GM12878 (cell line): ENCODE measurements around the gene DHRS4. TPM values are rescaled to one million over a fixed set of nuclear protein-coding genes. Genes with fewer than 3 reads are reported as not detected.

Experiments
- ATAC-seq: fragments of 200-7000 bp; cut with Tn5 transposase; 3 replicates; pipeline ENCODE4 v1.9.1; 2020; ENCODE audit warnings: mild to moderate bottlenecking, moderate library complexity
- BruUV-seq: library from RNA; stranded (reverse); fragments of 400-500 nt; replicated peaks from 2 replicates; lab custom pipeline; 2021; lab: Mats Ljungman, UMichigan
- CTCF ChIA-PET: fragments of 300-600 bp; sonication (Branson Sonifier 250); formaldehyde crosslinking; extraction: SDS; loops from one replicate; lab custom pipeline; 2021; ENCODE audit warnings: inconsistent platforms; lab: Yijun Ruan, JAX
- POLR2A ChIA-PET: fragments of 350-600 bp; formaldehyde crosslinking; extraction: SDS; loops from one replicate; lab custom pipeline; 2021; ENCODE audit warnings: inconsistent platforms; lab: Charles Lee
- RAD21 ChIA-PET: fragments of 300-600 bp; sonication (Branson Sonifier 250); formaldehyde crosslinking; loops from one replicate; lab custom pipeline; 2023; ENCODE audit warnings: antibody characterized with exemption; ENCODE audit not compliant: unreplicated experiment; lab: Charles Lee
- SMC1A ChIA-PET: fragments of 300-600 bp; sonication (Branson Sonifier 250); formaldehyde crosslinking; loops from one replicate; lab custom pipeline; 2023; ENCODE audit not compliant: unreplicated experiment, uncharacterized antibody; lab: Charles Lee
- DNase-seq: peaks from one replicate; pipeline ENCODE4 v3.0.0-alpha.2; 2011; ENCODE audit warnings: low read depth, low spot score
- FAIRE-seq: peaks from 3 replicates; lab custom pipeline; 2011; peaks lifted over from hg19 to GRCh38; lab: Jason Lieb, UNC
- H2AFZ ChIP-seq: 2 replicates; pipeline ENCODE4 v1.6.0; 2011; ENCODE audit warnings: low read depth, low read length, control low read depth; ENCODE audit not compliant: control insufficient read depth
- H3K27ac ChIP-seq: 2 replicates; pipeline ENCODE4 v1.5.1; 2011; ENCODE audit warnings: control low read depth; ENCODE audit not compliant: control insufficient read depth, insufficient read depth
- H3K27me3 ChIP-seq, 2 experiments: replicated peaks in 1 of 2; 2 replicates each; pipeline versions ENCODE4 v1.6.0 to v1.6.1; 2011; ENCODE audit warnings: low read length in 1 of 2; ENCODE audit not compliant: control insufficient read depth in 2 of 2, insufficient read depth in 2 of 2
- H3K36me3 ChIP-seq, 2 experiments: 2 replicates each; pipeline ENCODE4 v1.5.1; 2011; ENCODE audit warnings: low read length in 1 of 2; ENCODE audit not compliant: control insufficient read depth in 2 of 2, insufficient read depth in 2 of 2
- H3K4me1 ChIP-seq: 2 replicates; pipeline ENCODE4 v1.6.1; 2011; ENCODE audit warnings: mild to moderate bottlenecking, low read length, moderate library complexity, mixed read lengths; ENCODE audit not compliant: control insufficient read depth, insufficient read depth
- H3K4me2 ChIP-seq: 2 replicates; pipeline ENCODE4 v1.6.0; 2011; ENCODE audit warnings: control low read depth; ENCODE audit not compliant: control insufficient read depth, insufficient read depth
- H3K4me3 ChIP-seq: fragments of 200-600 bp; sonication (generic); 2 replicates; pipeline ENCODE4 v1.5.1; 2016
- H3K79me2 ChIP-seq: 2 replicates; pipeline ENCODE4 v1.6.0; 2011; ENCODE audit warnings: low read length; ENCODE audit not compliant: control insufficient read depth, insufficient read depth
- H3K9ac ChIP-seq: 2 replicates; pipeline ENCODE4 v1.8.0; 2011; ENCODE audit warnings: low read length, control low read depth, mixed read lengths; ENCODE audit not compliant: control insufficient read depth, insufficient read depth
- H3K9me3 ChIP-seq: replicated peaks from 3 replicates; pipeline ENCODE4 v1.5.1; 2011; ENCODE audit warnings: mild to moderate bottlenecking, low read length; ENCODE audit not compliant: control insufficient read depth, insufficient read depth
- H4K20me1 ChIP-seq: 2 replicates; pipeline ENCODE4 v1.6.0; 2011; ENCODE audit not compliant: control insufficient read depth, insufficient read depth
- BACH1 ChIP-seq: fragments of 450-650 bp; IDR thresholded peaks from 2 replicates; pipeline ENCODE4 v1.6.1; 2017; ENCODE audit warnings: mild to moderate bottlenecking, borderline replicate concordance
- CBFB ChIP-seq: IDR thresholded peaks from 2 replicates; pipeline ENCODE4 v1.6.1; 2016; ENCODE audit warnings: antibody characterized with exemption, low read depth
- CREM ChIP-seq: IDR thresholded peaks from 2 replicates; pipeline ENCODE4 v1.6.1; 2014; ENCODE audit warnings: antibody characterized with exemption, low read depth
- HDAC2 ChIP-seq: fragments of 200-600 bp; sonication (generic); IDR thresholded peaks from 2 replicates; pipeline ENCODE4 v1.6.1; 2017
- KAT2A ChIP-seq: conservative IDR thresholded peaks from 2 replicates; pipeline ENCODE4 v1.6.1; 2011; ENCODE audit warnings: low read depth, low read length; ENCODE audit not compliant: control insufficient read depth
- POLR2A ChIP-seq: IDR thresholded peaks from 2 replicates; pipeline ENCODE4 v1.6.1; 2011; ENCODE audit warnings: low read depth, mild to moderate bottlenecking, low read length
- RELB ChIP-seq: fragments of 450-650 bp; IDR thresholded peaks from 2 replicates; pipeline ENCODE4 v1.6.1; 2017; ENCODE audit warnings: low read depth, mild to moderate bottlenecking, moderate library complexity
- RFX5 ChIP-seq: IDR thresholded peaks from 2 replicates; pipeline ENCODE4 v1.6.1; 2011; ENCODE audit warnings: low read depth, low read length, improper control_type of control experiment
- SMAD5 ChIP-seq: IDR thresholded peaks from 2 replicates; pipeline ENCODE4 v1.6.1; 2016; ENCODE audit warnings: antibody characterized with exemption, low read depth
- SUPT20H ChIP-seq: IDR thresholded peaks from 2 replicates; pipeline ENCODE4 v1.6.1; 2011; ENCODE audit warnings: low read depth, mild to moderate bottlenecking, low read length, moderate library complexity, borderline replicate concordance; ENCODE audit not compliant: control insufficient read depth
- TCF7 ChIP-seq: IDR thresholded peaks from 2 replicates; pipeline ENCODE4 v1.6.1; 2014; ENCODE audit warnings: antibody characterized with exemption, borderline replicate concordance
- YBX1 ChIP-seq: fragments of 450-650 bp; IDR thresholded peaks from 2 replicates; pipeline ENCODE4 v1.6.1; 2016; ENCODE audit warnings: antibody characterized with exemption
- ZNF207 ChIP-seq: fragments of 450-650 bp; IDR thresholded peaks from 2 replicates; pipeline ENCODE4 v1.6.1; 2014; ENCODE audit warnings: antibody characterized with exemption, mild to moderate bottlenecking, borderline replicate concordance
- WGBS: methylation state at CpG from one replicate; pipeline ENCODE4 v1.1.6; 2016; ENCODE audit warnings: low lambda C conversion rate; ENCODE audit not compliant: insufficient replicate concordance, insufficient coverage; ENCODE audit errors: missing lambda C conversion rate; 5-methylcytosine and 5-hydroxymethylcytosine counted together
- in situ Hi-C: fragments of 300-500 bp; cut with MboI; formaldehyde crosslinking; loops from 9 replicates; pipeline ENCODE4 v1.14.3; 2018; ENCODE audit warnings: mixed read lengths
- intact Hi-C: fragments of 100-400 bp; cut with micrococcal nuclease; formaldehyde crosslinking; loops from one replicate; pipeline ENCODE4 v1.14.2; 2022; ENCODE audit not compliant: unreplicated experiment
- polyA plus RNA-seq, 11 experiments: library from polyadenylated mRNA; depleted of rRNA in 4 of 11; unstranded in 6 of 11; stranded (reverse) in 5 of 11; fragments of >200 nt; fragmentation: Nextera tagmentation in 4 of 11; fragmentation: Illumina TruSeq in 1 of 11; extraction: Ambion mirVana in 4 of 11; extraction: Trizol in 1 of 11; gene quantifications; 1 replicate in 1 of 11; 2 replicates in 10 of 11; pipeline versions ENCODE4 v1.2.1 to v1.2.3, GENCODE V29; 2011 to 2016; ENCODE audit warnings: inconsistent platforms in 2 of 11, missing spikeins in 2 of 11, low read depth in 1 of 11
- total RNA-seq, 4 experiments: library from RNA; depleted of rRNA in 3 of 4; stranded (reverse); fragments of >200 nt in 3 of 4; fragmentation: Illumina TruSeq in 1 of 4; extraction: Trizol in 1 of 4; gene quantifications; 2 replicates each; pipeline versions ENCODE4 v1.2.1 to v1.2.3, GENCODE V29; 2013 to 2021
- TF ChIP-seq, protein P1 (sequence below): IDR thresholded peaks from 2 replicates; pipeline ENCODE4 v1.6.1; 2011; ENCODE audit warnings: mild to moderate bottlenecking, low read depth, low read length, moderate library complexity; ENCODE audit not compliant: insufficient replicate concordance
- TF ChIP-seq, protein P2 (sequence below): IDR thresholded peaks from 2 replicates; pipeline ENCODE4 v1.6.1; 2011; ENCODE audit warnings: borderline replicate concordance, low read depth, mild to moderate bottlenecking, moderate library complexity, mixed read lengths, low read length; ENCODE audit not compliant: insufficient read depth; ENCODE audit errors: extremely low read length

The DHRS4 gene
- total and polyA plus RNA-seq, 10 of the 15 experiments (the other 5 are each of a cell fraction or from before 2014, with no cell fraction given), result 2.4 to 38.1 (median 22.2) TPM

- ChIA-PET POLR2A (no interaction called here), RAD21 (interaction anchor here (0.8 to 2.4 kb wide), 8 partner anchors 20 to 343 kb away, joined by 3 to 43 read pairs (median 4); no protein-coding TSS in a partner anchor), CTCF (interaction anchor here (0.7 to 5.3 kb wide), 21 partner anchors 12 to 432 kb away, joined by 3 to 58 read pairs (median 4); no protein-coding TSS in a partner anchor)
- Histone ChIP-seq H3K9ac (no peak overlapping the region), H3K9me3 (no peaks in the 10 kb centered on the region), H3K79me2 (no peaks in the 10 kb centered on the region), H3K4me2 (no peak overlapping the region), H2AFZ (no peak overlapping the region), H4K20me1 (no peaks in the 10 kb centered on the region), H3K4me1 (no peaks in the 10 kb centered on the region), H3K4me3 (no peak overlapping the region), H3K27me3 (peaks cover 0 to 2% of the 10 kb centered on the region in 2 experiments; a peak in 2 of 4 replicates), H3K36me3 (no peaks in the 10 kb centered on the region)
- in situ Hi-C loops, result loop anchor here (10.0 kb wide), 1 partner anchor 186 kb away; no protein-coding TSS in a partner anchor
- BruUV-seq, result no TSS peak
- intact Hi-C loops, result loop anchor here (1.0 kb wide), 2 partner anchors 184 to 322 kb away; no protein-coding TSS in a partner anchor
- 60% methylated on average over 3 of the region's 3 CpGs for WGBS
- DNase-seq (no peak), ATAC-seq (no peak)
- no peak for TF ChIP-seq BACH1
- TF ChIP-seq RFX5, result no peak
- TF ChIP-seq CBFB, result no peak
- no peak for TF ChIP-seq HDAC2
- no peak for TF ChIP-seq SUPT20H
- no peak for TF ChIP-seq ZNF207
- TF ChIP-seq, all 136 proteins: peak for 0
- SMC1A ChIA-PET, result interaction anchor here (0.6 to 3.3 kb wide), 11 partner anchors 16 to 432 kb away, joined by 3 to 23 read pairs (median 4); no protein-coding TSS in a partner anchor
- no peak overlapping the region for H3K27ac ChIP-seq
- FAIRE-seq, result no peak
Observed at GRCh38 chr14:23910876-23911210, 42.7 kb upstream of the DHRS4 start.

GRCh38 chr14:23915559-23915958 lies 38.0 kb upstream of the DHRS4 start:
- Histone ChIP-seq H4K20me1 (no peaks in the 10 kb centered on the region), H3K4me2 (no peak overlapping the region), H3K27ac (no peak overlapping the region), H3K9ac (no peak overlapping the region), H3K36me3 (no peaks in the 10 kb centered on the region), H3K4me1 (no peaks in the 10 kb centered on the region), H3K27me3 (no peaks in the 10 kb centered on the region), H3K79me2 (no peaks in the 10 kb centered on the region), H3K9me3 (no peaks in the 10 kb centered on the region; the same call in 2 of the 3 replicates), H2AFZ (no peak overlapping the region), H3K4me3 (no peak overlapping the region)
- ChIA-PET POLR2A (no interaction called here), CTCF (interaction anchor here (0.9 to 1.3 kb wide), 4 partner anchors 15 to 326 kb away, joined by 3 to 6 read pairs (median 4); no protein-coding TSS in a partner anchor), RAD21 (no interaction called here), SMC1A (interaction anchor here (1.6 kb wide), 1 partner anchor 327 kb away, joined by 3 read pairs; no protein-coding TSS in a partner anchor)
- 36% methylated on average over 4 of the region's 4 CpGs for WGBS
- DNase-seq (no peak), FAIRE-seq (no peak), ATAC-seq (no peak)
- in situ Hi-C loops (loop anchor here (10.0 kb wide), 1 partner anchor 191 kb away; no protein-coding TSS in a partner anchor), intact Hi-C loops (no loop called here)
- BruUV-seq, result no TSS peak
- TF ChIP-seq, protein P1, sequence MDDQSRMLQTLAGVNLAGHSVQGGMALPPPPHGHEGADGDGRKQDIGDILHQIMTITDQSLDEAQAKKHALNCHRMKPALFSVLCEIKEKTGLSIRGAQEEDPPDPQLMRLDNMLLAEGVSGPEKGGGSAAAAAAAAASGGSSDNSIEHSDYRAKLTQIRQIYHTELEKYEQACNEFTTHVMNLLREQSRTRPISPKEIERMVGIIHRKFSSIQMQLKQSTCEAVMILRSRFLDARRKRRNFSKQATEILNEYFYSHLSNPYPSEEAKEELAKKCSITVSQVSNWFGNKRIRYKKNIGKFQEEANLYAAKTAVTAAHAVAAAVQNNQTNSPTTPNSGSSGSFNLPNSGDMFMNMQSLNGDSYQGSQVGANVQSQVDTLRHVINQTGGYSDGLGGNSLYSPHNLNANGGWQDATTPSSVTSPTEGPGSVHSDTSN, result no peak
- TF ChIP-seq, protein P2, sequence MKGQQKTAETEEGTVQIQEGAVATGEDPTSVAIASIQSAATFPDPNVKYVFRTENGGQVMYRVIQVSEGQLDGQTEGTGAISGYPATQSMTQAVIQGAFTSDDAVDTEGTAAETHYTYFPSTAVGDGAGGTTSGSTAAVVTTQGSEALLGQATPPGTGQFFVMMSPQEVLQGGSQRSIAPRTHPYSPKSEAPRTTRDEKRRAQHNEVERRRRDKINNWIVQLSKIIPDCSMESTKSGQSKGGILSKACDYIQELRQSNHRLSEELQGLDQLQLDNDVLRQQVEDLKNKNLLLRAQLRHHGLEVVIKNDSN, result no peak
- TF ChIP-seq RELB (no peak), SMAD5 (no peak), TCF7 (no peak), POLR2A (no peak), KAT2A (no peak), YBX1 (no peak), HDAC2 (no peak), CREM (no peak)
